SH-SY5Y (cell line): Measurements from ENCODE around the gene NME7.

ENCODE experiments used
- GATA2 ChIP-seq: IDR thresholded peaks from 2 replicates; pipeline ENCODE4 v1.6.1; 2011; ENCODE audit warnings: mild to moderate bottlenecking, low read depth, low read length
- GATA3 ChIP-seq: IDR thresholded peaks from 2 replicates; pipeline ENCODE4 v1.6.1; 2011; ENCODE audit warnings: low read depth, mild to moderate bottlenecking, low read length, moderate library complexity

Gene NME7

GRCh38 chr1:169124459-169124858 lies 243.1 kb downstream of the NME7 start:
- TF ChIP-seq GATA3 (no peak), GATA2 (no peak)

GRCh38 chr1:169122976-169123375 lies 244.6 kb downstream of the NME7 start:
- TF ChIP-seq GATA3 (no peak), GATA2 (no peak)

GRCh38 chr1:169121146-169121923 lies 246.3 kb downstream of the NME7 start:
- no peak for TF ChIP-seq GATA2

- no peak for TF ChIP-seq GATA2
- TF ChIP-seq GATA3: no peak
These were observed 247.5 kb downstream of the NME7 start for GRCh38 chr1:169120066-169120465.

GRCh38 chr1:169119405-169119804 lies 248.2 kb downstream of the NME7 start:
- TF ChIP-seq GATA2 (no peak), GATA3 (no peak)

GRCh38 chr1:169118227-169118626 lies 249.4 kb downstream of the NME7 start:
- TF ChIP-seq GATA2 (no peak), GATA3 (no peak)

- no peak for TF ChIP-seq GATA3
- TF ChIP-seq GATA2: peak; percentile 29; the same call in 1 of the 2 replicates
These were observed 250.0 kb downstream of the NME7 start for GRCh38 chr1:169117599-169117998.

GRCh38 chr1:169117014-169117413 lies 250.6 kb downstream of the NME7 start:
- TF ChIP-seq GATA3: no peak
- TF ChIP-seq GATA2: no peak

- TF ChIP-seq GATA2 (no peak), GATA3 (no peak)
These were observed 251.6 kb downstream of the NME7 start for GRCh38 chr1:169115891-169116585.

GRCh38 chr1:169113613-169114119 lies 253.9 kb downstream of the NME7 start:
- TF ChIP-seq GATA2 (no peak), GATA3 (no peak)

GRCh38 chr1:169112241-169112640 lies 255.4 kb downstream of the NME7 start:
- TF ChIP-seq GATA2: no peak
- no peak for TF ChIP-seq GATA3

GRCh38 chr1:169111472-169111871 lies 256.1 kb downstream of the NME7 start:
- TF ChIP-seq GATA2: no peak

GRCh38 chr1:169110689-169111447 lies 256.7 kb downstream of the NME7 start:
- TF ChIP-seq GATA3 (no peak), GATA2 (0 out of 2 replicates have a peak, but pooled peaks have one; percentile 1)

GRCh38 chr1:169110236-169110635 lies 257.4 kb downstream of the NME7 start:
- TF ChIP-seq GATA3: no peak
- TF ChIP-seq GATA2: no peak
